H54 (cell line): ENCODE results near the gene FAM53B.

ENCODE experiments used
- DNase-seq: peaks from one replicate; pipeline ENCODE4 v3.0.0; 2011; ENCODE audit warnings: low spot score, mixed read lengths; ENCODE audit not compliant: insufficient read length
- FAIRE-seq: peaks from 3 replicates; lab custom pipeline; 2011; peaks lifted over from hg19 to GRCh38; lab: Jason Lieb, UNC
- POLR2A ChIP-seq: IDR thresholded peaks from 2 replicates; pipeline ENCODE4 v1.6.1; 2011; ENCODE audit warnings: low read depth, mild to moderate bottlenecking, low read length

The FAM53B gene

DNA sequence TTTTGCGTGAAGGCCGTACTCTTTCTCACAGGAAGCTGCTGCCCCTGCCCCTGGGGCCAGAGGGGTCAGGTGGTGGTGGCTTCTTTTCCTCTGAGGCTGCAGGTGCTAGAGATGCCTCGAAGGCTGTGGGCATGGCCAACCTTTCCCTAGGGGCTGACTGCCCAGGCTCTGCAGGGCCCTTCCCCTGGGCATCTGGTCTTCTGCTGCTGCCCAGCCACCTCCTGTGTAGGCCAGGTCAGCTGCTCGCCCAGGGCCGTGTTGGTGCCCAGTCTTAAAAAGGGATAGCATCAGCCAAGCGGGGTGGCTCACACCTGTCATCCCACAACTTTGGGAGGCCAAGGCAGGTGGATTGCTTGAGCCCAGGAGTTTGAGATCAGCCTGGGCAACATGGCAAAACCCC, 114.3 kb downstream of the FAM53B start:
- TF ChIP-seq POLR2A, result no peak
- FAIRE-seq (no peak), DNase-seq (no peak)

DNA sequence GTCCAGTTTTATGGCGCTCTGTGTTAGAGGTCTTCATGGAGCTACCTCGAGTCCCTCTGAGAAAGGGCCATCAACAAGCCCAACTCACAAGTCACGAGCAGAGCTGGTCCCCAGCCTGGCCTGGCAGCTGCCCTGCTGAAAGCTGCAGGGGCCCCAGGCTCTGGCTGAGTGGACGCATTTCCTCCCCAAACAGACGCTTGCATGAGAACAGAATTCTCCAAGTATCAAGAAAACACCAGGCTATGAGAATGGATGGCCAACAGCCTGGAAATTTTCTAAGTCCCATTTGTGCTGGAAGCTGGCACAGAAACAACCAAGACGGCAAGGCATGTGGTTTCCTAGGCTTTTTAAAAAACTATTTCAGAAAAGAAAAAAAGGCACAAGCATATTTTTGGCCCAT, 114.8 kb downstream of the FAM53B start:
- DNase-seq (no peak), FAIRE-seq (no peak)
- TF ChIP-seq POLR2A, result no peak

DNA sequence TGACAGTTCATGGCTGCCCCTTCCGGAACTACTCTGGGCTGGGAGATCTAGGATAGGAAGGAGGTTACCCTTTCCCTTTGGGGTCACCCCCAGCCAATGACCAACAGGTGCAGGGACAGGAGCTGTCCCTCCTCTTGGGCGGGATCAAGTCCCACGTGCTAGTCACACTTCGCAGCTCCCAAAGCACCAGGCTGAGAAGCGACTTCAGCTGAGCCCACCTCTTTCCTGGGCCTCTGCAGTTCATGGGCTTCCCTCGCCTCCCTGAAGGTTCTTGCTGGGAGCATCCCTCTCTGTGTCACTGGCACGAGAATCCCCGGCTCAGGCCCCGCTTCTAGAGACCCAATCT, 115.5 kb downstream of the FAM53B start:
- DNase-seq (no peak), FAIRE-seq (no peak)
- no peak for TF ChIP-seq POLR2A

DNA sequence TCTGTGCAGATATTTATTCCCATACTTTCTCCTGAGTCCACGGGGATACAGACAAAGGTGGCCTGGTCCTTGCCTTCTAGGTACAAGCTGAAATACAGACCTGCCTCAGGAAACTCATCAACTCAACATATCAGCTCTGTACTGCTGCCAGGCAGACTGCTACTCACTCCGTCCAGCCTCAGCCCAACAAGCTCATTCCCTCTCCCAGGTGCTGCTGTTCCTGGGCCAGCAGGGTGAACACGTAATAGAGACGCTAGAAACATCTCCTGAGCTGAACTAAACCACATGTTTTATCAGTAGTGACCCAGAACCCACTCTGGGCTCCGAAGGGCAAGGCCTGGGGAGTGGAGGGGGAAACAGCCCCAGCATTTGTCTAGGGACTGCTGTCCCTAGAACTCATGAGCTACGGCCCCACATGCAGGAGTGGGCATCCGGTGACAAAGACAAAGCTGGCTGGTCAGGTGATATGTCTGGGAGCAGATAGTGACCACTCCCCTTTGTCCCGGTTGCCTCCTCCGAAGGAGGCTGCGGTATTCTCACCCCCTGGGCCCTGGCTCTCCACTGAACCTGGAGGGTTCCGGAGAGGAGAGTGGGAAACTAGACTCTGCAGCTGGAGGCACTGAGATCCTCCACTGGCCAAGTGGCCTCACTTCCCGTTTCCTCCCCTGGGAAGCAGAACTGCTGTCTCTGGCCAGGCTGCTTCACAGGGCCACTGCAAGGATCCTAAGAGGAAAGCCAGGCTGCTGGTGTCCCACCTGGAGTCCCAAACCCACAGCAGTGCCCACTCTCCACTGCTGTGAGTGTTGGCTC, 116.1 kb downstream of the FAM53B start:
- no peak for DNase-seq
- FAIRE-seq, result no peak
- no peak for TF ChIP-seq POLR2A

DNA sequence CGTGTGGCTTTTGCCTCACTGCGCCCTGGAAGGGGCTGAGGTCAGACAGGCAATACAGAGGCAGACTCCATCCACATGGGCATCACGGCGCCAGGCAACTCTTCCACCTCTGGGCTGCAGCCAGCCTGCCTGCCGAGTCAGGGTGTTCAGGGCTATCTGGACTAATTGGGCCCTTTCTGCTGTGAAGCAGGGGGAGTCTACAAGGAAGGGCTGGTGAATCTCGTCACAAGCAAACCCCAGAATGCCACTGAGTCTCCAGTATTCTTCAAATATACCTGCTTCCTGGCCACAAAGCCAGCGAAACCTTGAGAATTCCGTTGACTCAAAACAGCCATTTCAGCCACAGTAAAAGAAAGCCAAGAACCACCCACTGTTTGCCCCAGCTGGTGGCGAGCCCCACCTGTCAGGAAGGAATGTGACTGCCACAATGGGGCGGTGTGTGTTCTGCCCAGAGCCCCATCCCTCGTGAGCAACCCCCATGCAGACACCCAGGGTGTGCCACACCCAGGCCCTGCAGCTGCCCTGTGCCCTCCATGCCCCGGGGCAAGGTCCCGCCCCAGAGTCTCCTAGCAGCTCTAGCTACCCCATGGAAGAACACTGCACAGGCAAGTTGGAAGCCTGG, 117.3 kb downstream of the FAM53B start:
- TF ChIP-seq POLR2A, result no peak
- DNase-seq, result peak; percentile 70
- no peak for FAIRE-seq

DNA sequence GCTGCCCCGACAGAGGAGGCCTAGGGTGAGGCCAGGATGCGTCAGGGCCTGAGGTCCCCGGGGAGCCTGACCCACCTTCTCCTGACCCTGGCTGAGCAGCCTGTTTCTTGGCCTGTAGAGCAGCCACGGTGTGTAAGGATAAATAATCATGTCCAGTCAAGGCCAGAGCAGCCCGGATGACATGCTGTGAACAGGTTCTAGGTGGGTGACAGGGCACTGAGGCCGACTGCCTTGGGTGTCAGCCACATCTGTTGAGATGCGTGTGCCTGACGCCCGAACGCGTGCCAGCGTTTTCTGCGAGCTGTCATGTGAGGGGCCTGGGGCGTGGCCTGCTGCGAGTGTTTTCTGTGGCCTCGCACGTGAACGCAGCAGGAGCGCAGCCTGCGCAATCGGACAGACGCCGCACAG, 118.3 kb downstream of the FAM53B start:
- no peak for FAIRE-seq
- no peak for TF ChIP-seq POLR2A
- DNase-seq, result no peak

DNA sequence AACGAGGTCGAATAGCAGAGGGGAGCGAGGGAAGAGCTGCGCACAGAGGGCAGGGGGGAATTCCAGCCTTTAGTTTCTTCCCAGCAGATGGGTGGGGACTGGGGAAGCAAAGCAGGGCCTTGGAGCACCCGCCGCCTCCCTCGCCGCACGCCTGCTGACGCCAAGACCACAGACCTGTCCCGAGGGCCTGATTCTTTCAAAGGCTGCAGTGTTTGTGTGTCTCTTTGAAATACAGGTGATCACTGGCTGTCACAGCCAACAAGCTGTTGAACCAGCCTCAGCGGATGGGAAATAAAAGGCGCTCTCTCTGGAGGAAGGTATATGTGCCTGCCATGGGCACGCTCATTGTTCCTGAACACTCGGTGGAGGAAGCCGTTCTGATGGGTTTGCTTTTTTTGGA, 119.3 kb downstream of the FAM53B start:
- TF ChIP-seq POLR2A, result no peak
- no peak for FAIRE-seq
- no peak for DNase-seq

DNA sequence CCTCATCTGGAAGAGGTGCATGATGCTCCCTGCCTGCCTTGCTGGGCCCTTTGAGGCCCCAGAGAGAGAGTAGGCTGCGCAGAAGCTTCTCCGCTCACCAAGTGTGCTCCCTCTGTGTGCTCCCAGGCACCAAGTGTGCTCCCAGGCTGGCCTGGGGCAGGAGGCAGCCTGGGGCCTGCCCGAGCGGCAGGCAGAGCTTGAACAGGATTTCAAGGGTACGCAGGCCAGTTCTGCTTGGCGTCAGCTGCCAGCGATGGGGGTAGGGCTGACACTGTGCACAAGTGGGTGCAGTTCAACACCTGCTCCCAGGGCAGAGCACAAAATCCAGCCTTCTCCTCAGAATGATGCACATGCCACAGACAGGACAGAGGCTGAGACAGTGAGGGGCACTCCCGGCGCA, 119.7 kb downstream of the FAM53B start:
- FAIRE-seq (no peak), DNase-seq (no peak)
- TF ChIP-seq POLR2A, result no peak

DNA sequence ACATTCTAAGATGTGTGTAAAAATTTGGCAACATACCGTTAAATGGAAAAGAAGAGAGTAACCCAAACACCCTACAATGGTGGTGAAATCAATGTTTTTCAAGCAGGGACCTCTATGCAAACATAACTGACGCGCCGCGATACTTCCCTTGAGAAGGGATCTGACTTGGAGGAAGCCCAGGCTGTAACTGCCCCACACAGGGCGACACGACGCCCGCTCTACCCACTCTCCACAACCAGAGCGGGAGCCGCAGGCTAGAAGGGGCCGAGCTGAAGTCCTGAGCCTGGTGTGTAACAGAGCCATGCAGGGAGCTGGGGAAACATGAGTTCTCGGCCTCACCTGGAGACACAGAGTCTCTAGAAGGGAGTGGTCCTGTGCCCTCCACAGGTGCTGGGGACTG, 120.2 kb downstream of the FAM53B start:
- no peak for FAIRE-seq

DNA sequence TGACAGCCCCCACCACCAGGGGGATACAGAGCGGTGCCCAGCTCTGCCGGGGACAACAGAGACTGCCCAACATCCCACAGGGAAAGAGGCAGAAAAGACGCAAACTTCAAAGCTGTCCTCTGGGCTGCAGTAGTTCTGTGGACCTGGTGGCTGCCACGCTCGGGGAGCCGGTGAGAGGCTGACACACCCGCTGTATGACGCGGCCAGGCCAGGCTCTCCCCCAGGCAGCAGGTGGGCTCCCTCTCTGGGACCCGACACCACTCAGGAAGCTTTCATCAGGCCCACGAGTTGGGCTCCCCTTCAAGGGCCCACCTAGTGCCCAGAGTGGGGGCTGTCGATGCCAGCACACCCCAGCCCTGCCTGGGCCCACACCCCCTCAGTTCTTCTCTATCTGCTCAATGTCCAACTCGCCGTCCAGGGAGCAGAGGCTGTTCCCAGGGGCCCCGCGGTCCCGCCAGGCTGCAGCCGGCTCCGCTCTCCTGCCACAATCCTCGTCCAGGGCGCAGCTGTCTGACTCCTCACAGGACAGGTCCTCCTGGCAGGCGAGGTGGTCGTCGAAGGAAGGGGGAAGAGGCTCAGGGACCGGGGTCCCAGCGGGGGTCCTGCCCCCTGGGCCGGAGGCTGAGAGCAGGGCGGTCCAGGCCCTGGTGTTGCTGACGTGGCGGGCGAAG, 121.2 kb downstream of the FAM53B start:
- DNase-seq (no peak), FAIRE-seq (no peak)
- TF ChIP-seq POLR2A, result no peak

More for the DNA sequence above, 120.2 kb downstream of the FAM53B start:
- no peak for TF ChIP-seq POLR2A
- DNase-seq, result no peak

DNA sequence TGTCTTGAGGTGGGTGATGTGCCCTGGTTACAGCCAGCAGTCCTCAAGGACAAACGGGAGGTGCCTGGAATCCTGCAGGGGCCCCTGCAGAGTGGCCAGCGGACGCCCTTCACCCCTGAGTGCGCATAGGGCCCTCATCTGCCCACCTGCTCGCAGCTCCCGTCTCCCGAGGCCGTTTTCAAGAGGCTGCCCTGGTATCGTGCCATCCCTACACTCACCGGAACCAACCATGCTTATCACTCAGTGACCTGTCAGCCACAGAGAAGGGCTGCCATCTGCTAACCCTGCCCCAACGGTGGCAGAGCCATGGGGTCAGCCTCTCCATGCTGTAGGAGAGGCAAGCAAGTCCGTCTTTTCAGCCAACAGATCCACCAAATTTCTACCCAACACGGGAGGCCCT, 122.0 kb downstream of the FAM53B start:
- DNase-seq, result no peak
- no peak for FAIRE-seq
- TF ChIP-seq POLR2A, result no peak

DNA sequence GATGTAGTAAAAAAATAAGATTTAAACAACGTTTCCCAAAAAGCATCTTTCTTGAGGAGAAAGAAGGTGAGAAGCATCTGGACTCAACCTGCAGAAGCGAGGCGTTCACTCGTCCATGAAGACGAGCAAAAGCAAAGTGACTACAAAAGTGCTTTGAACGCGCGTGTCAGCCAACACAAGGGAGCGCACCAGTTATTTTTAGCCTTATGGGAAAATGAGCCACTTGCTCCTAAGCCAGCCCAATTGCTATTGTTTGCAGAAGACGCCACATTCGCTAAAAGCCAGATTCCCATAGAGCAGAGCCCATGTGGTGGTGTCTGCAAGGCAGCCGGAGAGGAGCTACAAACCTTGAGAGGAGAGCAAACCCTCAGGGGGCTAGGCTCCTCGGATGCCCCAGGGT, 122.5 kb downstream of the FAM53B start:
- DNase-seq, result no peak
- TF ChIP-seq POLR2A, result no peak
- FAIRE-seq, result no peak

DNA sequence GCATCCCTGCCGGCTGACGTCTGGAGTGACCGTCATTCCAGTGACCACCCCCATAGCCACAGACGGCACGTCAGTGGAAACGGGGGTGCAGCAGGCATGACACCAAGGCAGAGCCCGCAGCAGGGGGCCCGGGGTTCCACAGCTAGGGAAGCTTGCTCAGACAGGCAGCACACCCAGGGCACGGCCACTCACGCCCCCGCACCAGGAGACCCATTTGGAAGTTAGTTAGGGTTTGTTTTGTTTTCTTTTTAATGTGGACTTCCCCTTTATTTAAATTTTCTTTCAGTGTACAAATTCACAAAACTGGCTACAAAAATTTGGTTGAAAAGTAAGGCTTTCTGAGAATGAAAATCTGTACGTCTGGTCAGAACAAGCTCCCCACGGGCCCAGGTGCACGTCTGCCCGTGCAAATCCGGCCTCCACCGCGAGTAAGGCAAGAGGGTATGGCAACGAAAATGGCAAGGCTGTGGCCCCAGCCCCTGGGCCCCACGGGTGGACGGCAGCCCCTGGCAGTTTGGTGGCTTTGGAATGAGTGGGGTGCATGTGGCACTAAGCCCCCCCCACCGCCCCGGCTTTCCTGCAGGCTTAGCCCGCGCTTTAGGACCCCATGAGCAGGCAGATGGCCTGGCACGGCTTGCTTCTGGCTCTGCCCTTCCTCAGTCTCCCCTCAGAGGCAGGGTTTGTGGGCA, 124.2 kb downstream of the FAM53B start:
- no peak for TF ChIP-seq POLR2A
- FAIRE-seq (no peak), DNase-seq (no peak)

DNA sequence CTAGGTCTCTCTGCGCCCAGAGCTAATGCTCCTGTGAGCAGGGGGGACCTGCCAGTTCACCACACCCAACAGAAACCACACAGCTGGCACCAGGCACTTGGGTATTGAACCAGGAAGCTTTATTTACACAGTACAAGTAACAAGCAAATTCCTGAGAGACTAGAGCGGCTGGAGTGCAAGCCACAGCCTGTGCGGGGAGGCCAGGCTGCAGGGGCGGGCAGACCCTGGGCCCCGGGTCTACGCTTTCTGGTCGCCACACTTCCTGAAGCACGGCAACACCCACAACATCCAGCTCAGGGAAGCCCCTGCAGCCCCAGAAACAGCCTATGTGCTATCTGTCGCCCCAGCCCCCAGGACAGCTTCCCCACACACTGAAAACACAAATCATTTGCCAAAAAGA, 125.0 kb downstream of the FAM53B start:
- FAIRE-seq (no peak), DNase-seq (no peak)
- no peak for TF ChIP-seq POLR2A

DNA sequence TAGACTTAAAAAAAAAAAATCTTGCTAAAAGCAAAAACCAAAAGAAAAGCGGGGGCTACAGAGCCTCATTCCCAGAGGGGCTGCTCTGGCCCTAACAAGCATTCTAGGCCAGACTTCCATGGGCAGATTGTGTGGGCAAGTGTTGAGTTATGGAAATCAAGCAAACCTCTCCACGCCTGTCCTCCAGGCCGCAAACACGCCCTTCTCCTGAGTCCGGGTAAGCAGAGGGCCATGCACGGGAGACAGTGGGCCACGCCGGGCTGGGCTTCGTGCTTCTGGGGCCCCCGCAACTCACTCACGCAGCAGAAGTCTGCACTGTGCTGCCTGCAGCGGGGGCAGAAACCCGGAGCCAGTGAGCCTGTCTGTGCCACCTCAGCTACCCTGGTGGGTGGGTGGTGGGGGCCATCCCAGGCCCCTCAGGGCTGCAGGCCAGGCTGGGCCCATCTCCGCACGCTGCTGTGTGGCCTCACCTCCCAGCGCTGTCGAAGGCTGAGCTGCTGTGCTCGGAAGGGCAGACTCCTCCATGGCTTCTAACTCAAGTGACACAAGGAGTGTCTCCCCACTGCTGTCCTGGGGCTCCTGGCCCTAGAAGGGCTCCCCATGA, 125.6 kb downstream of the FAM53B start:
- DNase-seq (no peak), FAIRE-seq (no peak)
- TF ChIP-seq POLR2A, result no peak
